ENCODE measurements around the gene TCP11L1.
"Not testable (repeated sequence)": the region's sequence is repeated elsewhere in the genome, so short reads cannot be mapped to it uniquely, and the experiment has no call there.

Gene TCP11L1

DNA sequence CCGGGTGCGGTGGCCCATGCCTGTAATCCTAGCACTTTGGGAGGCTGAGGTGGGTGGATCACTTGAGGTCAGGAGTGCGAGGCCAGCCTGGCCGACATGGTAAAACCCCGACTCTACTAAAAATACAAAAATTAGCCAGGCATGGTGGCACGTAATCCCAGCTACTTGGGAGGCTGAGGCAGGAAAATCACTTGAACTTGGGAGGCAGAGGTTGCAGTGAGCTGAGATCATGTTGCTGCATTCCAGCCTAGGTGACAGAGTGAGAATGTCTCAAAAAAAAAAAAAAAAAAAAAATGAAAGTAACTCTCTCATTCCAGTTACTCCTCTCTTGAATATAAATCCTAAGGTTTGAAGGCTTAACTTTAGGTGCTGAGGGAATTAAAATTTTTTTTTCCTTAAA, 10.2 kb upstream of the TCP11L1 start:
- DNase-seq: peak; percentile 19

DNA sequence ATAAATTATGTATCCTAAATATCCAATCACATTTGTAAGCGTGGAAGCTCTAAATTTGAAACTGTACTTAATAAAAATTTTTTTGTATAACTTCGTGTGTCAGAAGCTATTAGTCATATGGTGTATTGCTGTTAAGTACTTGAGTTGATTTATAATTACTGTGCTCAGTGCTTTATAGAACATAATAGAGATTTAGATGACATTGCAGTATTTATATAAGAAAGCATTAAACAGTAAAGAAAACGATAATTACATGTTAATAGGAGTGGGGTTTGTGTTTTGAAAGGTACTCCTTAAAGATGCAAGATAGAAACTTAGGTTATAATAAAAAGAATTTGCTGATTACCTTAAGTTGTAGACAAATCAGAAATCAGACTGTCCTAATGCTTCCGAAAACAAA, 5.9 kb upstream of the TCP11L1 start:
- DNase-seq: no peak

DNA sequence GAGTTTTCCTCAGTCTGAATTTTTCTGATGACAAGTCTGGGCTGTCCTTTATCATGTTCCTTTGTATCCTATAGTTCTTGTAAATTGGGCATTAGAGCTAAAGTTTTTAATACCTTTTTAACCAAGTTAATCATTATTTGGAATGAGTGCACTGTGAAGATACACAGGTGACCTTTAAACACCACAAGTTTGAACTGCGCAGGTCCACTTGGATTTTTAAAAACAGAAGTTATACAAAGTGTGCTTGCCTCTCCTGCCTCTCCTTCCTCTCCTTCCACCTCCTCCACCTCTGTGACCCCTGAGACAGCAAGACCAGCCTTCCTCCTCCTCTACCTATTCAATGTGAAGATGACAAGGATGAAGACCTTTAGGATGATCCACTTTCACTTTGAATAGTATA, 4.4 kb upstream of the TCP11L1 start:
- no peak for DNase-seq

DNA sequence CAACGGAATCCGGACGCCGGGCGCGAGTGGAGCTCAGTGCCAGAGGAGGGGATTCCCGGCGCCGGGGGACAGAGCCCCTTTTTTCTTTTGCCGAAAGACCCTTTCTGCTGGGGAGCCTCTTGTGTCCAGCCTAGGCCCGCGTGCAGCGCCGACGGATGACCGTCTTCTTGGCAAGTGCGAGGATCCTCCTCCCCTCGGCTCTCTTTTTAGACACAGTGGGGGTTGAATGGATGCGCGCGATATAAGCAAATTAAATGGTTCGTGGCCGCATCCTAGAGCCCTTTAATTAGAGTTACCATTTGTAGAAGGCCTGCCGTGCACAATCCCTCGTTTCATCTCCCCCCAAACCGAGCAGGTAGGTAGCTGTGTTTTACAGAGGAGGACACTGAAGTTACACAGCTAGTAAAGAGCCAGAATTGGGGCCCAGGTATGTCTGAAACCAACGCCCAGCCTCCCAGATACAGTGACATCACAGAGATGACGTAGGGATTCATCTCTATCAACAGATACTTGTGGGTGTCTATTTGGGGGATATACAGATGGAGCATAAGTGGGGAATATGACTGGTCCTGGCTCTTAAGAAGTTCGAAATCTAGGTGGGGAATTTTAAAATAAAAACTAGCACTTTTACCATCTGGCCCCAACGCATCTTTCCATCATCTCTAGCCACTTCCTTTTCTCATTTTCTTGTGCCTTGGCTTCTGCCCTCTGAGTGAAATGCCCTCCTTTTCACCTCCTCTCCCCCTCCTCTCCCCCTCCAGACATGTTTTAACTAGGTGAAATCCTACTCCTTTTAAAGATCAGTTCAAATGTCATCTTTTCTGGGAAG, 875 bp downstream of the TCP11L1 start:
- DNase-seq: peak; percentile 39

DNA sequence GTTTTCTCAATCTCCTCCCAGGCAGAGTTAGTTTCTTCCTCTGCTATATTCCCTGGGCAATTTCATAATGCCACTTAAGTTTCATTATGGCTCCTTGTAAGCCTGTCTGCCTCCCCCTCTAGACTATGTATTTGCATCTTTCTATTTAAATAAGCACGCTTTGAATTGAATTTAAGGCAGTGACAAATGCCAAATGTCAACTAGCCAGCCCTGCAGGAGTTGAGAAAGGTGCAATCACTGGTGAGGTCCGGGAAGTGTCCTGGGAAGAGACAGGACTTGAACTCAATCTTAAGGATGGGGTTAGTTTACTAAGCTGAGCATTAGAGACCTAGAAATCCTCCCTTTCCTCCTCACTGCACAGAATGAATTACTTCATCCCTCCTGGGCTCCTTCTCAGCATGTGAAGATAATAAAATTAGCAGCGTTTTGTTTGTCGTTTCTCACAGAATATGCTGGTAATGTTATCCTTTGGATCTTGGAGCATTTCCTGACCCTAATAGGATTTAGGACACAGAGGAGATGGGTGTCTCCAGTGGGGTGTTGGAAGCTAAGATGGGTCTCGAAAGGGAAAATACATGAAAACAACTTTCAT, 1.6 kb downstream of the TCP11L1 start:
- DNase-seq: no peak

DNA sequence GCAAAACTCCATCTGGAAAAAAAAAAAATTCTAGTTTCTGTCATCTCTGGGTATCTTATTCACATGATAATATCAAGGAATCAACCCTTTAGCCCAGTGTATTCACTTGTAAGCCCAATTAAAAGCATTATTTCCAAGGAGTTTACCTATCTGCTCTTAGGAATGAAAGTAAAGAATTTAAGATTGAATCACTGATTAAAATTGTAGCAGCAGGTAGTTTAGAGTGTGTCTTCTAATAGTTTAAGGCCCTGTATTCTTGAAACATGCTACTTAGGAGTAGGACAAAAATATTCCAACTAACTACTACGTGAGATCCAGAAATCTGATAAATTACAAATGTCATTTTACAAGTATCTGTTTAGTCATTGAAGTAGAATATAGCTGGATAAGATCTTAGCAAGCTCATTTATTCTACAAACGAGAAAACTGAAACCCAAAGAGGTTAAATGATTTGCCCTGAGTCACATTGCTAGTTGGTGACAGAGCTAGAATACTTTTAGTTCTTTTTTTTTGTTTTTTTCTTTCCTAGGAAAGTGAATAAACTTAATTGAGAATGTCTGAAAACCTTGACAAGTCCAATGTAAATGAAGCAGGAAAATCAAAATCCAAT, 4.0 kb downstream of the TCP11L1 start:
- DNase-seq: peak; percentile 56

DNA sequence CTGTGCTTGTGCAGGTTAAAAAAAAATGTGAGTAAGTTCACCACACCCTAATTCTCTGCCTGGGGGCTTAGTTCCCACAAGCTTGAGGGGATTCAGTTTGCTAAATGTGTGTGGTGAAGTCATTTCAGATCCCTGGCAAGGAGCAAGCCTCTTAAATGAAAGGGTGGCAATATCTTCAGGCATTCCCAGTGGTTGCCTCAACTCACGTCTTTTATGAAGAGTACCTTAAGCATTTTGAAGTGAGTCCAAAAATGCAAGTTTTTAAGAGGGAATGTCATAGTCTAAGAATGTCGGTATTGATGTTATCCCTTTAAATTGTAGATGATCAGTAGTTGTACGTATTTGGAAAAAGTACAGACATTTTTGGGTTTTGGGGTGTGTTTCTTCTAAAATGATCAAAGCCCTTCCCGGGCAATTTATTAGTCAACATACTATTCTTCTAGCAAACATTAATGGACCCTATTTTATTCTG, 4.9 kb downstream of the TCP11L1 start:
- DNase-seq: peak; percentile 96

DNA sequence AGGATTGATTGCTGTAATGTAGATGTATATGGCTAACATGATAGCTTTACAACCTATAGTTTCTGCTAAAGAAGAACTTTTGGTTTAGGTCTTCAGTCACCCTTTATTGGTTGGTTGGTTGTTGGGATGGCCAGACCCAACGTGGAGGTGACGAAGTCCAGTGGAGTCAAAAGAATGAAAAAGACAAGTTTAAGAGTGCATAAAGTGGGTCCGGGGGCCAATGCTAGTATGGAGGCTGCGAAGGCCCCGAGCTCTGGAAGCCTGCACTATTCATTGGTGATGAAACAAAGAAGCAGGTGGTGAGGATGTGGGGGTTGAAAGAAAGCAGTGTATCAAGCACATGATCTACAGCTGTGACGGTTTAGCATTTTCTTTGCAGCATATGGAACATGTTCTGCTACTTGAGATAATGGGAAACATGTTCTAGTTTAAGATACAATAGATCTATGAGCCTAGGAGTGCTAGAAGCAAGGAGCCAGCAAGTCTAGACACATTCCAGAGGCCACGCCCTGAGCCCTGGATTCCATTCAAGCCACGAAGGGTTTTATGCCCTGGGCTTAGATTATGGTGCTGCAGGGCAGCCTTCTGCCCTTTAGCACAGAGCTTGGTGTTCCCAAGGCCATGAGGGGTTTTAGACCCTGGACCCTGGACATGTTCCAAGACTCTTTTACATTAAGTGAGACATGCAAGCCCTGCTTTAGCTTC, 6.3 kb downstream of the TCP11L1 start:
- peak; percentile 62 for DNase-seq

DNA sequence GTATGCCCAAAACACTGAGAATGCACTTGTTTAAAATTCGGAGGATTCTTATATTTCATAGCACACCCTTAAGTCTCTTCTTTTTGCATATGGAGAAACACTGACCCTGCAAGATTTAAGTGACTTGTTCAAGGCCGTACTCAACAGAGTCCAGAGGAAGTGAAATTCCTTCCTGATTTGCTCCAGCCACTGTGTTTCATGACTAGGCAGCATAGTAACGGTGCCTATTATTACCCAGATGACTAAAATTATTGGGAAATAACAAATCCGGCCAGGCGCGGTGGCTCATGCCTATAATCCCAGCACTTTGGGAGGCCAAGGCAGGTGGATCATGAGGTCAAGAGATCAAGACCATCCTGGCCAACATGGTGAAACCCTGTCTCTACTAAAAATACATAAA, 9.3 kb downstream of the TCP11L1 start:
- not testable (repeated sequence) for DNase-seq

DNA sequence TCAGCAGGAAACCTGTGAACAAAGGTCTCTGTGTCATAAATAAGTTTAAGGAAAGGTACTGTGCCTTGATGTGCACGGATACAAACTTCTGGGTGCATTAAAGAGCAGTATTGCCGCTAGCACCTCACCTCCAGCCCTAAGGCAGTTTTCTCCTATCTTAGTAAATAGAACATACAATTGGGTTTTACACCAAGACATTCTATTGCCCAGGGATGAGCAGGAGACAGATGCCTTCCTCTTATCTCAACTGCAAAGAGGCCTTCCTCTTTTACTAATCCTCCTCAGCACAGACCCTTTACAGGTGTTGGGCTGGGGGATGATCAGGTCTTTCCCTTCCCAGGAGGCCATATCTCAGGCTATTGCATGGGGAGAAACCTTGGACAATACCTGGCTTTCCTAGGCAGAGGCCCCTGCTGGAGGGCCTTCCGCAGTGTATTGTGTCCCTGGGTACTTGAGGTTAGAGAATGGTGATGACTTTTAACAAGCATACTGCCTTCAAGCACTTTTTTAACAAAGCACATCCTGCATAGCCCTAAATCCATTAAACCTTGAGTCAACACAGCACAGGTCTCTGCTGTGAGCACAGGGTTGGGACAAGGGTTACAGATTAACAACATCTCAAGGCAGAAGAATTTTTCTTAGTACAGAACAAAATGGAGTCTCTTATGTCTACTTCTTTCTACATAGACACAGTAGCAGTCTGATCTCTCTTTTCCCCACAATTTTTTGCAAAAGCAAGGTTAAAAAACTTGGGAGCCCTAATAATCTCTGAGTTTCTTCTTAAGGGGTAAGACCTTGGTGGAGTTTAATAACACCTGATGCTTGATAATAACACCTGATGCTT, 10.4 kb downstream of the TCP11L1 start:
- not testable (repeated sequence) for DNase-seq

DNA sequence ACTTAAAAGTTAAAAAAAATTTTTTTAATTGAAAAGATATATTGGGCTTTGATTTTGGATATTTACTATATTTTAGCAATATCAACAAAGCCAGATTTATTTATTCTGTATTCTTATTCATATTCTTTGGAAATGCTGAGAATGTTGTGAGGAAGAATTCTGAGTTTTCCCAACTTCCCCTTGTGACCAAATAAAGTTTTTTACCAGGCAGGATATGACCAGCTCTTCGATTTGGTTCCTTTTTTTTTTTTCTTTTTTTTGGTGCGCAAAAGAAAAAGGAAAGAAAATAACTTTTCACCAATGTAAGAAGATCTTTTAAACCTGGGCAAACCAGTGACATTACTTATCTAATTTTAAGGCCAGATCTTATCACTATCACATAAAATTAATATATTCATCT, 12.9 kb downstream of the TCP11L1 start:
- DNase-seq: no peak

DNA sequence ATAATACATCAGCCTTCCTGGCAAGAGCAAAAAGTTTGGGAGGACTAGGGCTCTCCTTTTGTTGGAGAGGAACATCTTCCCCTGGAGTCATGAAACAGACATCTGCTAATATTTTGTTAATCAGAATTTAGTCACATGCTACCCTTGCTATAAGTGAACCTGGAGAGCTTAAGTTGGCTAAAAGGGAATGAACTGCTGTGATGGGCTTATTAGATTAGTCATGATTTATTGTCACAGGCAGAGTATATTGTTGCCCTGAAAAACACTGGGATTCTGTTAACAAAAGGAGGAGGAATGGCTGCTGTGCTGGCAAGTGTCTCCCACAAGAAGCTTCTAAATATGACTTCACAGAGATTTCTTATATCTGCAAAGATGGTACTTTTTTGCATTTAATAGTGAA, 16.0 kb downstream of the TCP11L1 start:
- DNase-seq: no peak

DNA sequence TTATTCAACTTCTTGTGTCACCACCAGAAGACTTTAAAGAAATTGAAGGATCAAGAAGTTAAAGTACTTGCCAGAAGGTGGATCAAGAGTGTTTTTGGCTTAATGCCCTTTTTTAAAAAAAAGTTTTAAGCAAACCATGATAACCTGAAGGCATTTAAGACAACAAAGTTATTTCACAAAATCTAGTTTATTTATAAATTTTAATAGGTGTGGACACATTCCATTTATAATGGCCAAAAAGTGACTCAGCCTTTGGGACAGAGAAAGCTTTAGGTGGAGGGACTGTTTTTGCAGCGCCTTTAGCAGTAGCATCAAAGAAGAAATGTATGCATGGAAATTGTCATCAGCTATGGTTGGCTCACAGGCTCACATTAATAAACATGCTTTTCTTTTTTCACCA, 17.9 kb downstream of the TCP11L1 start:
- DNase-seq: no peak

DNA sequence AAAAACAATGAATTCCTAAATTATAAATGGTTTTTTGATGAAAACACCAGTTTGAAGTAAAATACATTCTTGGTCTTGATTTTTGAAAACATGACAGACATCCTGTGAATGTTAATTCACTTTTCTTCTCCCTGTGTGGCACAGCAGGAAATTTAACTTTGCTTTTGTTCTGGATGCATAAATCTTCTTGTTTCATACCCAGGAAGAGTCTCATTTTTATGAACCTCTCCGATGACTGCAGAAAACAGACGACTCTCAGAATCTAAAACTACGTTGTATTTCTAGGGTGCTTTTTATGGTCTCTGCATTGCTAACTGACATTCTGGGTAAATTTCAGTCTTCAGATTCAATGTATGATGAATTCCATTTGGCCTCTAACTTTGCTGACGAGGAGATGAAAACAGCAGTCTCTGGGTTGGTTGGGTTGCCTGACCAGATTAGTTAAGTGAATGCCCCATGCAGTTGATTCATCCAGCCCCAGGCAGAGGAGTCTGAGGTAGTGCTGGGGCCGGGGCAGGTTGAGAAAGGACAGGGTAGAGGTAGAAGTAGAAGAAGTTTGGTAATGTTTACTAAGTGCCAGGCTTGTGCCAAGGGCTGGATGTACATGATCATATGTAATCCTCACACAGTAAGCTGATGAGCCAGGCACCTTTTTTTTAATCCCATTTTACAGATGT, 20.1 kb downstream of the TCP11L1 start:
- no peak for DNase-seq

DNA sequence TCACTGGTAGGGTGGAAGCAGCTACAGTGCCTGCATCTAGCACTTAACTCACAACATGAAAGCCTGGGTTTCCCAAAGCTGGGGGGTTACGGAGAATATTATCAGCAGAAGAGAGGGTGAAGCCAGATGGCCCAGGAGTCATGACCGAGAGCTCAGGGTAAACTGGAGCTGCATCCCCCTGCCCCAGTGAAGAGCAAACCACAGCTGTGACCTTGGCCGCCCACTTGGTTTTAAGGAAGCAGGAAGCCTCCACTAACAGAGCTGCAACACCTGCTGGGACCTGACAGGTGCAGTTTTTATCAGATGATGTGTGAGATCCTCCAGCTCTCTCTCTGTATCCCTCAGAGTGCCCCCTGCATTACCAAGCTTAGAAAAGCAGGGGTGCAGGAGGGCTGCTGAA, 20.9 kb downstream of the TCP11L1 start:
- DNase-seq: no peak

DNA sequence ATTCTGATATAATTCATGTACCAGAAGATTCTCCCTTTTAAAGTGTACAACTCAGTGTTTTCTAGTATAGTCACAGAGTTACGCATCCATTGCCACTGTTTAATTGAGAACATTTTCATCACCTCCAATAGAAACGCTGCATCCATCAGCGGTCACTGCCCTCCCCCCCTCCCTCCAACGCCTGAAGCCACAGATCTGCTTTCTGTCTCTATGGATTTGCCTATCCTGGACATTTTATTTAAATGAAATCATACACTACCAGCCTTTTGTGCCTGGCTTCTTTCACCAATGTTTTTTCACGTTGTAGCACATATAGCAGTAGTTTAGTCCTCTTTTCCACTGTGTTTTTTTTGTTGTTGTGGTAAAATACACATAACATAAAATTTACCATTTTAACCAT, 22.8 kb downstream of the TCP11L1 start:
- DNase-seq: no peak

DNA sequence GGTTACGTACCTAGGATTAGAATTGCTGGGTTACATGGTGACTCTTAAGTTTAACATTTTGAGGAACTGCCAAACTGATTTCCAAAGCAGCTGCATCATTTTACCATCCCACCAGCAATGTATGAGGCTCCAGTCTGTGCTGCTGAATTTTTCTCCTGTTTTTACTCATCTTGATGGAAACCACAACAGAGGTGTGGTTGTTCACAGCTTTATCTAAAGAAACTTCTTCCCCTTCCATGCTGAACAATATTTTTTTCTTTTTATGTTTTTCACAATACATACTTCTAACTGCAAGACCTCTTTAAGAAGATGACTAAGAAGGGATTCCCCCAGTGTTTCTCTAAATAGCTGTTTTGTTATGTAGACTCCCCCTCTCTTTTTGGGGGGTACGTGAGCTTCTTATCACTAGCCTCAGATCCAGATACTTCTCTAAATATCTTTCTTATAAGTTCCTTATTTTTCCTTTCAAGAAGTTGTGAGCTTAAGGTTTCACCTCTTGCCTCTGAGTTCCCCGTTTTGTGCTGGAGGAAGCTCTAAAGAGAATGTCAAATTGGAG, 24.0 kb downstream of the TCP11L1 start:
- DNase-seq: peak; percentile 32

DNA sequence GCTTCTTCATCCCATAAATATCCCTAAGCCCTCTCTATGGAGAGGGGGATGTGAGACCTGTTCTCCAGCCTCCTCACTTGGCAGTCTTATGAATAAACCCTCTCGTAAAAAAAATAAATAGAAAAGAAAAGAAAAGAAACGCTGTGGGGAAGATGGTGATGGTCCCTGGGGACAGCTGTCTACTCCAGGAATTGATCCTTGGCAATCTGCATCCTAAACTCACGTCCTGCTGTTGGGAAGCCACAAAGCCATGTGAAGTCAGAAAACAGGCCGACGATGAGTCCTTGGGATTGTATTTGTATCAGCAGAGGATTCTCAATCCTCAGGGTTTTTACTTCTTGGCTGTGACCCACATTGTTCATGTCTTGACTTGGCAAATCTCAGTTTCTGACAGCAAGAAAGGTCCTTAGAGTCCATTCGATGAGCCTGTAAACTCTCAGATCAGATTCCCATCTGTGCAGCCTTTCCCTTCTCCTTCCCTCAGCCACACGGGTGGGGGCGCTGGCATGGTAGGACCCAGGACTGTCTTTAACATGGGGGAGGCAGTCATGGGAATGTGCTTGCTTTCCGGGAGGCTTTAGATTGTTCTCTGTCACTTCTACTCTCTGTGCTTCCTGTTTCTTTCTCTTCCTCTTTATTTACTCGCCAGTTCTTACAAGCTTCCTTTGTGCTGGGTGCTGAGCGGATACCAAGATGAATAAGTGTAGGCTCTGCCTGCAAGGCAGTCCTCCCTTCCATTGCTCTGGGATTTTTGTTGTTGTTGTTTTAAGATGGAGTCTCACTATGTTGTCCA, 24.9 kb downstream of the TCP11L1 start:
- no peak for DNase-seq

DNA sequence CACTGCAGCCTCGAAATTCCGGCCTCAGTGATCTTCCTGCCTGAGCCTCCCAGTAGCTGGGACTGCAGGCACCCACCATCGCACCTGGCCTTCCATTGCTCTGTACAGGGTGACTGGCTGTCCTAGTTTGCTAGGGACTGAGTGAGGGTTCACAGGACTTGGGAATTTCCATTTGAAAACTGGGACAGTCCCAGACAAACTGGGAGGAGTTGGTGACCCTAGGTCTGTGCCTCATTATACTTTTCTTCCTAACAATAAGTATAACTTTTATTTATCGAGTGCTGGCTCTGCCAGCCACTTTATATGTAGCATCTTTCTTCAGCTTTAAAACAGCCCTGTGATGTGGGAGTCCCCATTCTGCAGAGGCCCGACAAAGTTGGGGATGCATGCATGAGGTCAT, 25.5 kb downstream of the TCP11L1 start:
- no peak for DNase-seq

DNA sequence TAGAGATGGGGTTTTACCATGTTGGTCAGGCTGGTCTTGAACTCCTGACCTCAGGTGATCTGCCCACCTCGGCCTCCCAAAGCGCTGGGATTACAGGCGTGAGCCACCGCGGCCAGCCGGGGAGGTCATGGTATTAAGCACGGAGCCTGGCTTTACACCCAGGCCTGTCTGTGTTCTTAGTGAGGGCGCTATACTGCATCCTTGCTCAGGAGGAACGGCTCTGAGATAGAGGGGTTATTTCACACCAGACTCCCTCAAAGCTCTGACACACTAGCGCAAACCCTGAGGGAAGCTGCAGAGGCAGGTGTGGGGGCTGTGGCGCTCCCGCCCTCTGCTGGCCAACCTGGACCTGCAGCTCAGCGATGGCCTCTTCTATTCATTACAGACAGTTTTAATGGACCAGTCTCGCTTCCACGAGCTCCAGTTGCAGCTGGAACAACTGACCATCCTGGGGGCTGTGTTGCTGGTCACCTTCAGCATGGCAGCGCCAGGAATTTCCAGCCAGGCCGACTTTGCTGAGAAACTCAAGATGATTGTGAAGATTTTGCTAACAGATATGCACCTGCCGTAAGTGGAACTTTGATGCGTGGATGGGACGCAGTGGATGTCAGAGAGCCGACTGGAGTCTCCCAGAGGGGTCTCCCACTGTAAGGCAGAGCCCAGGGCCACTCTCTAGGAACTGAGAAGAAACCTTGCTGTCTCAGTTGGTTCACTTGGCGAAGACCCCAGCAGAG, 26.2 kb downstream of the TCP11L1 start:
- peak; percentile 65 for DNase-seq
